ENCODE data around the gene FSTL3. TPM values are rescaled to one million over a fixed set of nuclear protein-coding genes. Genes with fewer than 3 reads are reported as not detected.

The FSTL3 gene
- total RNA-seq, 3 donors from 2014 or later (not counting 1 experiment from before 2014, with no cell fraction given): 1.5 to 1.9 (median 1.5) TPM

- Mint-ChIP-seq H3K27me3 (ENCODE audit: low read depth in 2 of 2) (no peaks in the 10 kb centered on the region), H3K4me1 (peaks cover 0 to 4% of the 10 kb centered on the region in 2 donors), H3K9me3 (no peaks in the 10 kb centered on the region), H3K27ac (no peak overlapping the region), H3K4me3 (no peak overlapping the region), H3K36me3 (no peaks in the 10 kb centered on the region)
- ATAC-seq: no peak
- TF ChIP-seq, protein P1, sequence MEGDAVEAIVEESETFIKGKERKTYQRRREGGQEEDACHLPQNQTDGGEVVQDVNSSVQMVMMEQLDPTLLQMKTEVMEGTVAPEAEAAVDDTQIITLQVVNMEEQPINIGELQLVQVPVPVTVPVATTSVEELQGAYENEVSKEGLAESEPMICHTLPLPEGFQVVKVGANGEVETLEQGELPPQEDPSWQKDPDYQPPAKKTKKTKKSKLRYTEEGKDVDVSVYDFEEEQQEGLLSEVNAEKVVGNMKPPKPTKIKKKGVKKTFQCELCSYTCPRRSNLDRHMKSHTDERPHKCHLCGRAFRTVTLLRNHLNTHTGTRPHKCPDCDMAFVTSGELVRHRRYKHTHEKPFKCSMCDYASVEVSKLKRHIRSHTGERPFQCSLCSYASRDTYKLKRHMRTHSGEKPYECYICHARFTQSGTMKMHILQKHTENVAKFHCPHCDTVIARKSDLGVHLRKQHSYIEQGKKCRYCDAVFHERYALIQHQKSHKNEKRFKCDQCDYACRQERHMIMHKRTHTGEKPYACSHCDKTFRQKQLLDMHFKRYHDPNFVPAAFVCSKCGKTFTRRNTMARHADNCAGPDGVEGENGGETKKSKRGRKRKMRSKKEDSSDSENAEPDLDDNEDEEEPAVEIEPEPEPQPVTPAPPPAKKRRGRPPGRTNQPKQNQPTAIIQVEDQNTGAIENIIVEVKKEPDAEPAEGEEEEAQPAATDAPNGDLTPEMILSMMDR (IDR thresholded peaks at IDR 0.05): no peak
- intact Hi-C loops (cut with micrococcal nuclease): no loop called here
- no peak for DNase-seq
- Histone ChIP-seq H3K4me1 (ENCODE audit: control insufficient read depth, insufficient read depth, low read length) (peaks cover 3% of the 10 kb centered on the region), H3K27ac (ENCODE audit: low read length) (no peak overlapping the region), H3K36me3 (ENCODE audit: control insufficient read depth, insufficient read depth, low read length) (peaks cover 44% of the 10 kb centered on the region), H3K4me3 (ENCODE audit: low read length) (no peak overlapping the region), H3K9me3 (ENCODE audit: control insufficient read depth, insufficient read depth, low read length) (no peaks in the 10 kb centered on the region), H3K27me3 (ENCODE audit: control insufficient read depth, insufficient read depth, low read length) (no peaks in the 10 kb centered on the region)
- WGBS (ENCODE audit: insufficient coverage): 86% methylated on average over 47 of the region's 48 CpGs
Measured at GRCh38 chr19:646779-647565, 29.2 kb upstream of the FSTL3 start.

DNA sequence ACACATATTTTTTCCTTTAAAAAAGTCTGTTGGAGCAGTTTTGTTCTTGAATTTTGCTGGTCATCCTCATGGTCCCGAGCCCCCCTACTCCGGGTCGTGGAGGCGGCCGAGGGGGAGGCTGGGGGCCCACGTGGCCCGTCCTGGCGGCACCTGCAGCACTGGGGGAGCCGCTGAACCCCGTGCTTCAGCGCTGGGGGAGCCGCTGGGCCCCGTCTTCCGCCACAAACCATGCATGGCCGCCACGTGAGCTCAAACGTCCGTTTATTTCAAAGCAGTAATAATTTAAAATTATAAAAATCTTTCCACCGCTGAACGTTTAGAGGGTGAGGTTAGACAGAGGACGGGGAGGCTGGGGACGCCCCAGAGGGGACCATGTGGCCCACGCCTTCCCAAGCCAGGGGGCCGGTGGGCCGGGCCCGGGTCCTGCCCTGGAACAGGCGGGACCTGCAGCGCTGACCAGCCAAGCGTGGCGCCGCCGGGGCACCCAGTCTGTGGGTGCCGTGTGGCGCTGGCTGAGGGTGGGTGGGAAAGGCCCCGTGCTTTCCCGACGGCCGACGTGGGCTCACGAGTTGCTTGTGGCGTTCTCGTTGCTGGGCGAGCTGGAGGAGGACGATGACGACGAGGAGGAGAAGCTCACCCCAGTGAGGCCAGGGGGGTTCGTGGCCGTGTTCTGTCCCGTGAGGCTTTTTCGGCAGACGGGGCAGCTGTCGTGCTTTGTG lies 28.5 kb upstream of the FSTL3 start:
- H3K36me3 ChIP-seq (ENCODE audit: control insufficient read depth, insufficient read depth, low read length): peaks cover 51% of the 10 kb centered on the region
- WGBS (ENCODE audit: insufficient coverage): 91% methylated on average over 51 of the region's 52 CpGs
- ATAC-seq (no peak), DNase-seq (no peak)
- intact Hi-C loops (cut with micrococcal nuclease): no loop called here
- Mint-ChIP-seq H3K27me3 (ENCODE audit: low read depth in 2 of 2) (no peaks in the 10 kb centered on the region), H3K36me3 (no peaks in the 10 kb centered on the region), H3K4me3 (no peak overlapping the region), H3K4me1 (peaks cover 0 to 4% of the 10 kb centered on the region in 2 donors), H3K27ac (no peak overlapping the region), H3K9me3 (no peaks in the 10 kb centered on the region)
- no peak overlapping the region for H3K27ac ChIP-seq (ENCODE audit: low read length)
- TF ChIP-seq, protein P1 (IDR thresholded peaks at IDR 0.05): no peak
- no peaks in the 10 kb centered on the region for H3K27me3 ChIP-seq (ENCODE audit: control insufficient read depth, insufficient read depth, low read length)
- H3K4me3 ChIP-seq (ENCODE audit: low read length): no peak overlapping the region
- H3K4me1 ChIP-seq (ENCODE audit: control insufficient read depth, insufficient read depth, low read length): peaks cover 10% of the 10 kb centered on the region
- no peaks in the 10 kb centered on the region for H3K9me3 ChIP-seq (ENCODE audit: control insufficient read depth, insufficient read depth, low read length)

DNA sequence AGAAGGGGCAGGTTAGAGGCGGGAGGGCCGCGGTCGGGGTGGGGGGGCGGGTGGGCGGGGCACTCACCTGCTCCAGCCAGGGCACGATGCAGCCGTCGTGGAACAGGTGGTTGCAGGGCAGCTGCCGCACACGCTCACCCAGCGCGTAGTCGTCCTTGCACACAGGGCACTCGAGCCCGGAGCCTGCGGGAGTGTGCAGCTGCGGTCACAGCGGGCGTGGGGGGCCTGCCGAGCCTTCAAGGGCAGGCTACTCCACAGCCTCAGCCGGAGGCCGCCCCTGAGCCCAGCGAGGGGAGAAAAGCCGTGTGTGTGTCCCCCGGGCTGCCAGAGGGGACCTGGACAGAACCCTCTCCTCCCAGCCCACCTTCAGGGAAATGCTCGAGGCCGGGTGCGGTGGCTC lies 27.9 kb upstream of the FSTL3 start:
- Histone ChIP-seq H3K4me3 (ENCODE audit: low read length) (no peak overlapping the region), H3K27ac (ENCODE audit: low read length) (no peak overlapping the region), H3K36me3 (ENCODE audit: control insufficient read depth, insufficient read depth, low read length) (peaks cover 56% of the 10 kb centered on the region), H3K4me1 (ENCODE audit: control insufficient read depth, insufficient read depth, low read length) (peaks cover 16% of the 10 kb centered on the region), H3K27me3 (ENCODE audit: control insufficient read depth, insufficient read depth, low read length) (no peaks in the 10 kb centered on the region), H3K9me3 (ENCODE audit: control insufficient read depth, insufficient read depth, low read length) (no peaks in the 10 kb centered on the region)
- Mint-ChIP-seq H3K4me1 (peaks cover 0 to 4% of the 10 kb centered on the region in 2 donors), H3K27ac (no peak overlapping the region), H3K4me3 (no peak overlapping the region), H3K9me3 (no peaks in the 10 kb centered on the region), H3K36me3 (no peaks in the 10 kb centered on the region), H3K27me3 (ENCODE audit: low read depth in 2 of 2) (no peaks in the 10 kb centered on the region)
- ATAC-seq: no peak
- intact Hi-C loops (cut with micrococcal nuclease): no loop called here
- TF ChIP-seq, protein P1 (IDR thresholded peaks at IDR 0.05): no peak
- WGBS (ENCODE audit: insufficient coverage): 96% methylated on average over 28 of the region's 29 CpGs
- no peak for DNase-seq

All from natural killer cell (primary cell).